Mesendoderm (in vitro differentiated cells): Measurements from ENCODE around the gene PRPF38B.

Experiments used
- DNase-seq: peaks from one replicate; pipeline ENCODE4 v3.0.0; 2013
- H2AK5ac ChIP-seq: 2 replicates; pipeline ENCODE4 v1.6.1; 2013; ENCODE audit warnings: low read length, inconsistent platforms
- H2BK120ac ChIP-seq: 2 replicates; pipeline ENCODE4 v1.6.1; 2013; ENCODE audit warnings: low read depth, mild to moderate bottlenecking, low read length, moderate library complexity, mixed read lengths
- H2BK15ac ChIP-seq: replicated peaks from 2 replicates; pipeline ENCODE4 v1.6.1; 2013; ENCODE audit warnings: low read depth, mild to moderate bottlenecking, moderate library complexity
- H2BK5ac ChIP-seq: 2 replicates; pipeline ENCODE4 v1.6.1; 2013; ENCODE audit warnings: low read length, inconsistent platforms
- H3K18ac ChIP-seq: 2 replicates; pipeline ENCODE4 v1.6.1; 2013; ENCODE audit warnings: mild to moderate bottlenecking, low read length, mixed read lengths
- H3K23ac ChIP-seq: one replicate; pipeline ENCODE4 v1.6.1; 2013; ENCODE audit warnings: low read length
- H3K27ac ChIP-seq: 2 replicates; pipeline ENCODE4 v1.5.1; 2013; ENCODE audit warnings: low read depth, mild to moderate bottlenecking, inconsistent platforms, low read length, moderate library complexity
- H3K27me3 ChIP-seq: 2 replicates; pipeline ENCODE4 v1.6.1; 2013; ENCODE audit warnings: low read length, control low read depth, mild to moderate bottlenecking, inconsistent platforms; ENCODE audit not compliant: insufficient read depth, poor library complexity
- H3K36me3 ChIP-seq: 2 replicates; pipeline ENCODE4 v1.6.1; 2013; ENCODE audit warnings: low read length, inconsistent platforms; ENCODE audit not compliant: control insufficient read depth, insufficient read depth
- H3K4ac ChIP-seq: one replicate; pipeline ENCODE4 v1.6.1; 2013; ENCODE audit warnings: low read depth, mild to moderate bottlenecking, low read length, moderate library complexity
- H3K4me1 ChIP-seq: 2 replicates; pipeline ENCODE4 v1.6.1; 2013; ENCODE audit warnings: low read depth, low read length, inconsistent platforms; ENCODE audit not compliant: control insufficient read depth
- H3K4me2 ChIP-seq: 2 replicates; pipeline ENCODE4 v1.6.1; 2013; ENCODE audit warnings: low read length
- H3K4me3 ChIP-seq: 2 replicates; pipeline ENCODE4 v1.5.1; 2013; ENCODE audit warnings: mild to moderate bottlenecking, low read length
- H3K56ac ChIP-seq: one replicate; pipeline ENCODE4 v1.6.1; 2013; ENCODE audit warnings: low read length
- H3K79me1 ChIP-seq: 2 replicates; pipeline ENCODE4 v1.6.1; 2013; ENCODE audit warnings: low read length, inconsistent platforms
- H3K79me2 ChIP-seq: 2 replicates; pipeline ENCODE4 v1.6.1; 2013; ENCODE audit warnings: mild to moderate bottlenecking, low read length; ENCODE audit not compliant: control insufficient read depth, insufficient read depth
- H3K9ac ChIP-seq: 2 replicates; pipeline ENCODE4 v1.6.1; 2013; ENCODE audit warnings: low read length, inconsistent platforms
- H4K5ac ChIP-seq: one replicate; pipeline ENCODE4 v1.6.1; 2013; ENCODE audit warnings: low read length
- H4K8ac ChIP-seq: one replicate; pipeline ENCODE4 v1.6.1; 2013; ENCODE audit warnings: low read depth, mild to moderate bottlenecking, control low read depth, low read length, moderate library complexity
- WGBS: extraction: QIAGEN DNeasy Blood & Tissue Kit; methylation state at CpG from one replicate; pipeline ENCODE4 v1.1.7; 2013; ENCODE audit warnings: low lambda C conversion rate, missing lambda C conversion rate; ENCODE audit not compliant: insufficient coverage; ENCODE audit errors: extremely low coverage; 5-methylcytosine and 5-hydroxymethylcytosine counted together

The PRPF38B gene

GRCh38 chr1:108686614-108687313 is 5.3 kb upstream of the PRPF38B start:
- H3K4me3 ChIP-seq: no peak overlapping the region
- peaks cover 6% of the 10 kb centered on the region for H3K79me1 ChIP-seq
- H2BK120ac ChIP-seq: no peak overlapping the region
- H3K36me3 ChIP-seq: no peaks in the 10 kb centered on the region
- no peak overlapping the region for H3K56ac ChIP-seq
- no peak overlapping the region for H3K9ac ChIP-seq
- H3K27me3 ChIP-seq: no peaks in the 10 kb centered on the region
- DNase-seq: no peak
- no peak overlapping the region for H4K8ac ChIP-seq
- H2BK5ac ChIP-seq: no peak overlapping the region
- H3K4me1 ChIP-seq: peaks cover 2% of the 10 kb centered on the region
- no peak overlapping the region for H2BK15ac ChIP-seq
- peaks cover 7% of the 10 kb centered on the region for H3K79me2 ChIP-seq
- H3K27ac ChIP-seq: no peak overlapping the region
- no peak overlapping the region for H3K4ac ChIP-seq
- no CpG with 5 or more reads among the region's 2 CpGs for WGBS
- H3K23ac ChIP-seq: no peak overlapping the region
- H2AK5ac ChIP-seq: no peak overlapping the region
- H3K4me2 ChIP-seq: no peak overlapping the region
- H4K5ac ChIP-seq: no peak overlapping the region
- no peak overlapping the region for H3K18ac ChIP-seq

- Histone ChIP-seq H3K4me1 (no peaks in the 10 kb centered on the region), H3K4me3 (peak overlapping the region; percentile 91), H3K27me3 (no peaks in the 10 kb centered on the region), H3K4ac (no peak overlapping the region), H3K79me2 (peaks cover 39% of the 10 kb centered on the region), H3K56ac (peak overlapping the region; percentile 92), H2BK120ac (no peak overlapping the region), H4K8ac (peak overlapping the region; percentile 65), H3K27ac (no peak overlapping the region), H2BK15ac (no peak overlapping the region), H4K5ac (no peak overlapping the region), H3K9ac (peak overlapping the region; percentile 92), H2BK5ac (no peak overlapping the region), H3K4me2 (peak overlapping the region; percentile 53), H2AK5ac (peak overlapping the region; percentile 37), H3K36me3 (no peaks in the 10 kb centered on the region), H3K23ac (no peak overlapping the region), H3K79me1 (peaks cover 7% of the 10 kb centered on the region), H3K18ac (peak overlapping the region; percentile 46)
- no CpG with 5 or more reads among the region's 12 CpGs for WGBS
- no peak for DNase-seq
Measured at GRCh38 chr1:108691128-108691941, 775 bp upstream of the PRPF38B start.

GRCh38 chr1:108692724-108693655 is 880 bp downstream of the PRPF38B start:
- DNase-seq: peak; percentile 89
- no CpG with 5 or more reads among the region's 36 CpGs for WGBS
- peak overlapping the region; percentile 46 for H3K4ac ChIP-seq

GRCh38 chr1:108695535-108695934 is 3.4 kb downstream of the PRPF38B start:
- peaks cover 7% of the 10 kb centered on the region for H3K79me1 ChIP-seq
- no peak overlapping the region for H3K18ac ChIP-seq
- H3K4me2 ChIP-seq: no peak overlapping the region
- no peak overlapping the region for H4K8ac ChIP-seq
- no peak overlapping the region for H2BK5ac ChIP-seq
- H3K27me3 ChIP-seq: no peaks in the 10 kb centered on the region
- H3K9ac ChIP-seq: no peak overlapping the region
- peaks cover 39% of the 10 kb centered on the region for H3K79me2 ChIP-seq
- no peak for DNase-seq
- H3K4me3 ChIP-seq: no peak overlapping the region
- H3K4me1 ChIP-seq: no peaks in the 10 kb centered on the region
- peaks cover 5% of the 10 kb centered on the region for H3K36me3 ChIP-seq
- H3K56ac ChIP-seq: no peak overlapping the region
- no peak overlapping the region for H2BK15ac ChIP-seq
- WGBS: no CpG with 5 or more reads among the region's 5 CpGs
- no peak overlapping the region for H2AK5ac ChIP-seq
- H2BK120ac ChIP-seq: no peak overlapping the region
- H3K27ac ChIP-seq: no peak overlapping the region
- H3K23ac ChIP-seq: no peak overlapping the region
- H3K4ac ChIP-seq: no peak overlapping the region
- no peak overlapping the region for H4K5ac ChIP-seq

More at GRCh38 chr1:108692724-108693655, 880 bp downstream of the PRPF38B start:
- Histone ChIP-seq H3K27me3 (no peaks in the 10 kb centered on the region), H2BK15ac (no peak overlapping the region), H3K4me1 (no peaks in the 10 kb centered on the region), H2BK5ac (peak overlapping the region; percentile 29), H3K56ac (peak overlapping the region; percentile 97), H2BK120ac (no peak overlapping the region), H3K36me3 (peaks cover 2% of the 10 kb centered on the region), H3K23ac (no peak overlapping the region), H4K5ac (no peak overlapping the region), H3K4me2 (peak overlapping the region; percentile 51), H3K79me2 (peaks cover 39% of the 10 kb centered on the region), H4K8ac (no peak overlapping the region), H3K79me1 (peaks cover 7% of the 10 kb centered on the region), H3K27ac (peak overlapping the region; percentile 96), H3K18ac (peak overlapping the region; percentile 86), H2AK5ac (no peak overlapping the region), H3K9ac (peak overlapping the region; percentile 89), H3K4me3 (peak overlapping the region; percentile 79)

- Histone ChIP-seq H3K56ac (no peak overlapping the region), H3K4me1 (no peaks in the 10 kb centered on the region), H3K23ac (no peak overlapping the region), H3K4me2 (no peak overlapping the region), H2BK5ac (no peak overlapping the region), H3K36me3 (peaks cover 7% of the 10 kb centered on the region), H3K4ac (no peak overlapping the region), H2BK15ac (no peak overlapping the region), H4K8ac (no peak overlapping the region), H4K5ac (no peak overlapping the region), H3K79me2 (peaks cover 9% of the 10 kb centered on the region), H3K79me1 (peaks cover 1% of the 10 kb centered on the region), H3K27ac (no peak overlapping the region), H2AK5ac (no peak overlapping the region), H3K9ac (no peak overlapping the region), H2BK120ac (no peak overlapping the region), H3K4me3 (no peak overlapping the region), H3K27me3 (no peaks in the 10 kb centered on the region), H3K18ac (no peak overlapping the region)
- WGBS: 100% methylated on average over 5 of the region's 22 CpGs
- DNase-seq: no peak
Measured at GRCh38 chr1:108699375-108700332, 7.5 kb downstream of the PRPF38B start.
